ENCODE data around the gene C2orf81.

C2orf81 gene

GRCh38 chr2:74429487-74430451 is 8.3 kb upstream of the C2orf81 start:
- H3K27ac ChIP-seq (ENCODE audit: low read depth, low read length): no peak overlapping the region
- TF ChIP-seq EZH2phosphoT487 (IDR thresholded peaks at IDR 0.05; ENCODE audit: borderline replicate concordance, low read length): no peak
- TF ChIP-seq, protein P1, sequence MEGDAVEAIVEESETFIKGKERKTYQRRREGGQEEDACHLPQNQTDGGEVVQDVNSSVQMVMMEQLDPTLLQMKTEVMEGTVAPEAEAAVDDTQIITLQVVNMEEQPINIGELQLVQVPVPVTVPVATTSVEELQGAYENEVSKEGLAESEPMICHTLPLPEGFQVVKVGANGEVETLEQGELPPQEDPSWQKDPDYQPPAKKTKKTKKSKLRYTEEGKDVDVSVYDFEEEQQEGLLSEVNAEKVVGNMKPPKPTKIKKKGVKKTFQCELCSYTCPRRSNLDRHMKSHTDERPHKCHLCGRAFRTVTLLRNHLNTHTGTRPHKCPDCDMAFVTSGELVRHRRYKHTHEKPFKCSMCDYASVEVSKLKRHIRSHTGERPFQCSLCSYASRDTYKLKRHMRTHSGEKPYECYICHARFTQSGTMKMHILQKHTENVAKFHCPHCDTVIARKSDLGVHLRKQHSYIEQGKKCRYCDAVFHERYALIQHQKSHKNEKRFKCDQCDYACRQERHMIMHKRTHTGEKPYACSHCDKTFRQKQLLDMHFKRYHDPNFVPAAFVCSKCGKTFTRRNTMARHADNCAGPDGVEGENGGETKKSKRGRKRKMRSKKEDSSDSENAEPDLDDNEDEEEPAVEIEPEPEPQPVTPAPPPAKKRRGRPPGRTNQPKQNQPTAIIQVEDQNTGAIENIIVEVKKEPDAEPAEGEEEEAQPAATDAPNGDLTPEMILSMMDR (IDR thresholded peaks at IDR 0.05; ENCODE audit: low read depth, low read length, poor library complexity, severe bottlenecking): no peak
- H3F3A ChIP-seq (ENCODE audit: control insufficient read depth, insufficient read depth): peaks cover 4% of the 10 kb centered on the region; the same call in 1 of the 2 replicates
- H3K9me2 ChIP-seq (replicated peaks; ENCODE audit: control insufficient read depth, low read length): no peaks in the 10 kb centered on the region
- H3K79me2 ChIP-seq (ENCODE audit: control insufficient read depth, low read length): no peaks in the 10 kb centered on the region
- H3K27me3 ChIP-seq (ENCODE audit: control insufficient read depth, low read length): no peaks in the 10 kb centered on the region
- H3K4me3 ChIP-seq (ENCODE audit: low read length): no peak overlapping the region
- no peaks in the 10 kb centered on the region for H3K9me3 ChIP-seq (ENCODE audit: control insufficient read depth, insufficient read depth, low read length)
- no peaks in the 10 kb centered on the region for H4K20me1 ChIP-seq (ENCODE audit: control insufficient read depth, insufficient read depth, low read depth, low read length)
- no peak overlapping the region for H3K4me2 ChIP-seq (ENCODE audit: low read length)
- H3K4me1 ChIP-seq (ENCODE audit: control insufficient read depth, low read length): no peaks in the 10 kb centered on the region
- peaks cover 15% of the 10 kb centered on the region for H3K36me3 ChIP-seq (ENCODE audit: control insufficient read depth, low read length)

- Histone ChIP-seq H3K27me3 (ENCODE audit: control insufficient read depth, low read length) (no peaks in the 10 kb centered on the region), H3K36me3 (ENCODE audit: control insufficient read depth, low read length) (peaks cover 21% of the 10 kb centered on the region), H3K4me2 (ENCODE audit: low read length) (no peak overlapping the region), H3F3A (ENCODE audit: control insufficient read depth, insufficient read depth) (peaks cover 4% of the 10 kb centered on the region; the same call in 1 of the 2 replicates), H3K79me2 (ENCODE audit: control insufficient read depth, low read length) (no peaks in the 10 kb centered on the region), H3K9me2 (replicated peaks; ENCODE audit: control insufficient read depth, low read length) (no peaks in the 10 kb centered on the region), H4K20me1 (ENCODE audit: control insufficient read depth, insufficient read depth, low read depth, low read length) (no peaks in the 10 kb centered on the region), H3K4me3 (ENCODE audit: low read length) (no peak overlapping the region), H3K4me1 (ENCODE audit: control insufficient read depth, low read length) (no peaks in the 10 kb centered on the region), H3K27ac (ENCODE audit: low read depth, low read length) (no peak overlapping the region), H3K9me3 (ENCODE audit: control insufficient read depth, insufficient read depth, low read length) (no peaks in the 10 kb centered on the region)
- TF ChIP-seq EZH2phosphoT487 (IDR thresholded peaks at IDR 0.05; ENCODE audit: borderline replicate concordance, low read length): no peak
- TF ChIP-seq, protein P1 (IDR thresholded peaks at IDR 0.05; ENCODE audit: low read depth, low read length, poor library complexity, severe bottlenecking): no peak
These were observed 7.3 kb upstream of the C2orf81 start for GRCh38 chr2:74428675-74429074.

DNA sequence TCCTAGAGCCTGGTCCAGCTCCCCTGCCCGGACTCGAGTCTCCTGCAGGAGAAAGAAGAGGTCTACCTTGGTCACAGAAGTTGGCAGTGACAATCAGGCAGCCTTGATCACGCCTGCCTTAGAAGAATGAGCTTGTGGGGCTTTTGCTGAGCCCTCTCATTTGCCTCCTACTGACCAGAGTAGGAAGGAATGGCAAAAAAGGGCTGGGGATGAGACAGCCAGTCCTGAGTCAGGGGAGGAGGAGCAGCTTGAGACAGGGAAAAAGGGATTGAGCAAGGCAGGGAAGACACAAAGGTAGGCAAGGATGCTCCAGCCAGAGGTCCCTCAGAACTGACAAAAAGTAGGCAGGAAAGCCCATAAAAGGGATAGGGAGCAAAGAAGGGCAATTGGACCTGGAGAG is 6.1 kb upstream of the C2orf81 start:
- no peak overlapping the region for H3K4me3 ChIP-seq (ENCODE audit: low read length)
- no peaks in the 10 kb centered on the region for H3K9me3 ChIP-seq (ENCODE audit: control insufficient read depth, insufficient read depth, low read length)
- H3F3A ChIP-seq (ENCODE audit: control insufficient read depth, insufficient read depth): peaks cover 4% of the 10 kb centered on the region; the same call in 1 of the 2 replicates
- no peaks in the 10 kb centered on the region for H3K27me3 ChIP-seq (ENCODE audit: control insufficient read depth, low read length)
- H3K27ac ChIP-seq (ENCODE audit: low read depth, low read length): no peak overlapping the region
- H3K9me2 ChIP-seq (replicated peaks; ENCODE audit: control insufficient read depth, low read length): no peaks in the 10 kb centered on the region
- TF ChIP-seq EZH2phosphoT487 (IDR thresholded peaks at IDR 0.05; ENCODE audit: borderline replicate concordance, low read length): no peak
- TF ChIP-seq, protein P1 (IDR thresholded peaks at IDR 0.05; ENCODE audit: low read depth, low read length, poor library complexity, severe bottlenecking): no peak
- H4K20me1 ChIP-seq (ENCODE audit: control insufficient read depth, insufficient read depth, low read depth, low read length): no peaks in the 10 kb centered on the region
- peaks cover 8% of the 10 kb centered on the region for H3K4me1 ChIP-seq (ENCODE audit: control insufficient read depth, low read length)
- no peak overlapping the region for H3K4me2 ChIP-seq (ENCODE audit: low read length)
- H3K79me2 ChIP-seq (ENCODE audit: control insufficient read depth, low read length): peaks cover 5% of the 10 kb centered on the region; the same call in 1 of the 2 replicates
- peaks cover 30% of the 10 kb centered on the region for H3K36me3 ChIP-seq (ENCODE audit: control insufficient read depth, low read length)

All from DOHH2 (cell line).